ENCODE measurements around the gene CBFA2T2. TPM values are rescaled to one million over a fixed set of nuclear protein-coding genes. Genes with fewer than 3 reads are reported as not detected.

Gene CBFA2T2
- total and polyA plus RNA-seq, 10 of the 15 experiments (the other 5 are each of a cell fraction or from before 2014, with no cell fraction given): 0.61 to 8.6 (median 5.5) TPM

DNA sequence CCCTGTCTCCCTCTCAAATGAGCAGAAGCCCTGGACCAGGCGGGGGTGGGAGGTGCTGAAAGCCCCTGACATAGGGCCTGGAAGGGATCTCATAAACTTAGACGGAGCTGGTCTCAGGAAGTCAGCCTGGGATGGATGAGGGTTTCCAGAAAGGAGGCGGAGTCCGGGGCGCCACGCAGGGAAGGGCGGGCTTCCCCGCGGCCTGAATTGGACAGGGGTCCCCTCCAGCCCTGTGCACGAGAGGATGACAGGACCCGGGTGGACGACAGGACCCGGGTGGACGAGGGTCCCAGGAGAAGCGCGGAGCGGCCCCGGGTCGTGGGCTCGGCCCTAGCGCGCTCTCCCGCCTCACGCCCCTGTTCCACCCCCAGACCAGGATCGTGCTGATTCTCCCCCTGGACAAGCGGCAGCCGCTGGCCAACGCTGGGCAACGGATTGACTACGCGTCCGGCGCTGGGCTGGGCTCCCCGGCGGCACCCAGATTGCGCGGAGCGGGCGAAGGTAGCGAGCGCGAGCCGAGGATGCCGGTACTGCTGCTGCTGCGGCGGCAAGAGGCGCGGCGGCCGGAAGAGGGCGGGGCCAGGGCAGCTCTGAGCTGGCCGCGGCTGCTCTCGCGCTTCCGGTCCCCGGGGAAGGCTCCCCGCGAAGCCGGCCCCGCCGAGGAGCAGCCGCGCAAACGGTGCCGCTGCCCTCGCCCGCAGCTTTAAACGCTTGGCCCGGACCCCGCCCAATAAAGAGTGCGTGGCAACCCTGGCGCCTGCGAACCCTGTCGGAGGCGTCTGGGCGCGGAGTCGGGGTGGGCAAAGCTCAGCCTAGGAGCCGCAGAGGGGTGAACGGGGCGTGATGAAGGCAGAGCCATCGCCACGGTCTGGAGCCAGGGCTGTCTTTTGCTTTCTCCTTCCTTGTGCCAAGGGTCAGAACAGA, 173.5 kb downstream of the CBFA2T2 start (continued):
- TF ChIP-seq, protein P1, sequence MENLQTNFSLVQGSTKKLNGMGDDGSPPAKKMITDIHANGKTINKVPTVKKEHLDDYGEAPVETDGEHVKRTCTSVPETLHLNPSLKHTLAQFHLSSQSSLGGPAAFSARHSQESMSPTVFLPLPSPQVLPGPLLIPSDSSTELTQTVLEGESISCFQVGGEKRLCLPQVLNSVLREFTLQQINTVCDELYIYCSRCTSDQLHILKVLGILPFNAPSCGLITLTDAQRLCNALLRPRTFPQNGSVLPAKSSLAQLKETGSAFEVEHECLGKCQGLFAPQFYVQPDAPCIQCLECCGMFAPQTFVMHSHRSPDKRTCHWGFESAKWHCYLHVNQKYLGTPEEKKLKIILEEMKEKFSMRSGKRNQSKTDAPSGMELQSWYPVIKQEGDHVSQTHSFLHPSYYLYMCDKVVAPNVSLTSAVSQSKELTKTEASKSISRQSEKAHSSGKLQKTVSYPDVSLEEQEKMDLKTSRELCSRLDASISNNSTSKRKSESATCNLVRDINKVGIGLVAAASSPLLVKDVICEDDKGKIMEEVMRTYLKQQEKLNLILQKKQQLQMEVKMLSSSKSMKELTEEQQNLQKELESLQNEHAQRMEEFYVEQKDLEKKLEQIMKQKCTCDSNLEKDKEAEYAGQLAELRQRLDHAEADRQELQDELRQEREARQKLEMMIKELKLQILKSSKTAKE (IDR thresholded peaks at IDR 0.05; ENCODE audit: low read depth, poor library complexity, severe bottlenecking): no peak
- TF ChIP-seq ZNF592 (IDR thresholded peaks at IDR 0.05): no peak
- no peak for TF ChIP-seq CBFB (IDR thresholded peaks at IDR 0.05; ENCODE audit: low read depth)
- TF ChIP-seq, protein P2, sequence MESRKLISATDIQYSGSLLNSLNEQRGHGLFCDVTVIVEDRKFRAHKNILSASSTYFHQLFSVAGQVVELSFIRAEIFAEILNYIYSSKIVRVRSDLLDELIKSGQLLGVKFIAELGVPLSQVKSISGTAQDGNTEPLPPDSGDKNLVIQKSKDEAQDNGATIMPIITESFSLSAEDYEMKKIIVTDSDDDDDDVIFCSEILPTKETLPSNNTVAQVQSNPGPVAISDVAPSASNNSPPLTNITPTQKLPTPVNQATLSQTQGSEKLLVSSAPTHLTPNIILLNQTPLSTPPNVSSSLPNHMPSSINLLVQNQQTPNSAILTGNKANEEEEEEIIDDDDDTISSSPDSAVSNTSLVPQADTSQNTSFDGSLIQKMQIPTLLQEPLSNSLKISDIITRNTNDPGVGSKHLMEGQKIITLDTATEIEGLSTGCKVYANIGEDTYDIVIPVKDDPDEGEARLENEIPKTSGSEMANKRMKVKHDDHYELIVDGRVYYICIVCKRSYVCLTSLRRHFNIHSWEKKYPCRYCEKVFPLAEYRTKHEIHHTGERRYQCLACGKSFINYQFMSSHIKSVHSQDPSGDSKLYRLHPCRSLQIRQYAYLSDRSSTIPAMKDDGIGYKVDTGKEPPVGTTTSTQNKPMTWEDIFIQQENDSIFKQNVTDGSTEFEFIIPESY (IDR thresholded peaks at IDR 0.05): no peak
- TF ChIP-seq CBX5 (IDR thresholded peaks at IDR 0.05; ENCODE audit: low read depth): no peak
- TF ChIP-seq NR2F1 (conservative IDR thresholded peaks at IDR 0.05): peak; percentile 64
- peak; percentile 70; the same call in 1 of the 2 replicates for TF ChIP-seq NKRF (conservative IDR thresholded peaks at IDR 0.05)
- TF ChIP-seq ZBED1 (IDR thresholded peaks at IDR 0.05; ENCODE audit: borderline replicate concordance): no peak
- TF ChIP-seq, protein P3, sequence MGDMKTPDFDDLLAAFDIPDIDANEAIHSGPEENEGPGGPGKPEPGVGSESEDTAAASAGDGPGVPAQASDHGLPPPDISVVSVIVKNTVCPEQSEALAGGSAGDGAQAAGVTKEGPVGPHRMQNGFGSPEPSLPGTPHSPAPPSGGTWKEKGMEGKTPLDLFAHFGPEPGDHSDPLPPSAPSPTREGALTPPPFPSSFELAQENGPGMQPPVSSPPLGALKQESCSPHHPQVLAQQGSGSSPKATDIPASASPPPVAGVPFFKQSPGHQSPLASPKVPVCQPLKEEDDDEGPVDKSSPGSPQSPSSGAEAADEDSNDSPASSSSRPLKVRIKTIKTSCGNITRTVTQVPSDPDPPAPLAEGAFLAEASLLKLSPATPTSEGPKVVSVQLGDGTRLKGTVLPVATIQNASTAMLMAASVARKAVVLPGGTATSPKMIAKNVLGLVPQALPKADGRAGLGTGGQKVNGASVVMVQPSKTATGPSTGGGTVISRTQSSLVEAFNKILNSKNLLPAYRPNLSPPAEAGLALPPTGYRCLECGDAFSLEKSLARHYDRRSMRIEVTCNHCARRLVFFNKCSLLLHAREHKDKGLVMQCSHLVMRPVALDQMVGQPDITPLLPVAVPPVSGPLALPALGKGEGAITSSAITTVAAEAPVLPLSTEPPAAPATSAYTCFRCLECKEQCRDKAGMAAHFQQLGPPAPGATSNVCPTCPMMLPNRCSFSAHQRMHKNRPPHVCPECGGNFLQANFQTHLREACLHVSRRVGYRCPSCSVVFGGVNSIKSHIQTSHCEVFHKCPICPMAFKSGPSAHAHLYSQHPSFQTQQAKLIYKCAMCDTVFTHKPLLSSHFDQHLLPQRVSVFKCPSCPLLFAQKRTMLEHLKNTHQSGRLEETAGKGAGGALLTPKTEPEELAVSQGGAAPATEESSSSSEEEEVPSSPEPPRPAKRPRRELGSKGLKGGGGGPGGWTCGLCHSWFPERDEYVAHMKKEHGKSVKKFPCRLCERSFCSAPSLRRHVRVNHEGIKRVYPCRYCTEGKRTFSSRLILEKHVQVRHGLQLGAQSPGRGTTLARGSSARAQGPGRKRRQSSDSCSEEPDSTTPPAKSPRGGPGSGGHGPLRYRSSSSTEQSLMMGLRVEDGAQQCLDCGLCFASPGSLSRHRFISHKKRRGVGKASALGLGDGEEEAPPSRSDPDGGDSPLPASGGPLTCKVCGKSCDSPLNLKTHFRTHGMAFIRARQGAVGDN (IDR thresholded peaks at IDR 0.05): peak; percentile 90
- TF ChIP-seq, protein P4, sequence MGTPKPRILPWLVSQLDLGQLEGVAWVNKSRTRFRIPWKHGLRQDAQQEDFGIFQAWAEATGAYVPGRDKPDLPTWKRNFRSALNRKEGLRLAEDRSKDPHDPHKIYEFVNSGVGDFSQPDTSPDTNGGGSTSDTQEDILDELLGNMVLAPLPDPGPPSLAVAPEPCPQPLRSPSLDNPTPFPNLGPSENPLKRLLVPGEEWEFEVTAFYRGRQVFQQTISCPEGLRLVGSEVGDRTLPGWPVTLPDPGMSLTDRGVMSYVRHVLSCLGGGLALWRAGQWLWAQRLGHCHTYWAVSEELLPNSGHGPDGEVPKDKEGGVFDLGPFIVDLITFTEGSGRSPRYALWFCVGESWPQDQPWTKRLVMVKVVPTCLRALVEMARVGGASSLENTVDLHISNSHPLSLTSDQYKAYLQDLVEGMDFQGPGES (IDR thresholded peaks at IDR 0.05): no peak
- TF ChIP-seq PML (IDR thresholded peaks at IDR 0.05; ENCODE audit: low read length): peak; percentile 84; the same call in 1 of the 2 replicates
- no peak for TF ChIP-seq RAD21 (IDR thresholded peaks at IDR 0.05; ENCODE audit: insufficient read depth, low read depth, low read length)
